ENCODE results near the gene GPRC5B.

The GPRC5B gene

GRCh38 chr16:19835196-19835595, 49.5 kb downstream of the GPRC5B start:
- Mint-ChIP-seq H3K9me3 (no peaks in the 10 kb centered on the region), H3K27ac (no peak overlapping the region), H3K27me3 (no peaks in the 10 kb centered on the region), H3K36me3 (ENCODE audit: low read depth) (no peaks in the 10 kb centered on the region), H3K4me1 (ENCODE audit: low read depth) (no peaks in the 10 kb centered on the region), H3K4me3 (no peak overlapping the region)
- no peak for DNase-seq

- Mint-ChIP-seq H3K36me3 (ENCODE audit: low read depth) (no peaks in the 10 kb centered on the region), H3K27me3 (no peaks in the 10 kb centered on the region), H3K9me3 (no peaks in the 10 kb centered on the region), H3K27ac (no peak overlapping the region), H3K4me3 (no peak overlapping the region), H3K4me1 (ENCODE audit: low read depth) (no peaks in the 10 kb centered on the region)
- no peak for DNase-seq
Observed at GRCh38 chr16:19833581-19833980, 51.1 kb downstream of the GPRC5B start.

GRCh38 chr16:19833176-19833575, 51.5 kb downstream of the GPRC5B start:
- Mint-ChIP-seq H3K4me3 (no peak overlapping the region), H3K27ac (no peak overlapping the region)

GRCh38 chr16:19831678-19832077, 53.0 kb downstream of the GPRC5B start:
- H3K9me3 Mint-ChIP-seq = no peaks in the 10 kb centered on the region
- no peak for DNase-seq
- no peaks in the 10 kb centered on the region for H3K36me3 Mint-ChIP-seq (ENCODE audit: low read depth)
- no peak overlapping the region for H3K4me3 Mint-ChIP-seq
- H3K27me3 Mint-ChIP-seq = no peaks in the 10 kb centered on the region
- no peaks in the 10 kb centered on the region for H3K4me1 Mint-ChIP-seq (ENCODE audit: low read depth)
- no peak overlapping the region for H3K27ac Mint-ChIP-seq

More at GRCh38 chr16:19833176-19833575, 51.5 kb downstream of the GPRC5B start:
- no peaks in the 10 kb centered on the region for H3K4me1 Mint-ChIP-seq (ENCODE audit: low read depth)
- DNase-seq = no peak
- H3K27me3 Mint-ChIP-seq = no peaks in the 10 kb centered on the region
- no peaks in the 10 kb centered on the region for H3K36me3 Mint-ChIP-seq (ENCODE audit: low read depth)
- no peaks in the 10 kb centered on the region for H3K9me3 Mint-ChIP-seq

GRCh38 chr16:19830902-19831560, 53.6 kb downstream of the GPRC5B start:
- no peaks in the 10 kb centered on the region for H3K36me3 Mint-ChIP-seq (ENCODE audit: low read depth)
- no peaks in the 10 kb centered on the region for H3K27me3 Mint-ChIP-seq
- DNase-seq = no peak
- no peaks in the 10 kb centered on the region for H3K9me3 Mint-ChIP-seq
- H3K4me1 Mint-ChIP-seq (ENCODE audit: low read depth) = no peaks in the 10 kb centered on the region
- H3K4me3 Mint-ChIP-seq = no peak overlapping the region
- H3K27ac Mint-ChIP-seq = no peak overlapping the region

- no peak overlapping the region for H3K27ac Mint-ChIP-seq
- no peaks in the 10 kb centered on the region for H3K36me3 Mint-ChIP-seq (ENCODE audit: low read depth)
- no peak for DNase-seq
- no peaks in the 10 kb centered on the region for H3K4me1 Mint-ChIP-seq (ENCODE audit: low read depth)
- no peaks in the 10 kb centered on the region for H3K27me3 Mint-ChIP-seq
- no peaks in the 10 kb centered on the region for H3K9me3 Mint-ChIP-seq
- no peak overlapping the region for H3K4me3 Mint-ChIP-seq
Observed at GRCh38 chr16:19829844-19830692, 54.6 kb downstream of the GPRC5B start.

GRCh38 chr16:19824216-19824615, 60.4 kb downstream of the GPRC5B start:
- Mint-ChIP-seq H3K27ac (no peak overlapping the region), H3K9me3 (no peaks in the 10 kb centered on the region), H3K36me3 (ENCODE audit: low read depth) (no peaks in the 10 kb centered on the region), H3K27me3 (no peaks in the 10 kb centered on the region), H3K4me1 (ENCODE audit: low read depth) (no peaks in the 10 kb centered on the region), H3K4me3 (no peak overlapping the region)
- DNase-seq = no peak

- Mint-ChIP-seq H3K4me1 (ENCODE audit: low read depth) (no peaks in the 10 kb centered on the region), H3K4me3 (no peak overlapping the region), H3K9me3 (no peaks in the 10 kb centered on the region), H3K27ac (no peak overlapping the region), H3K27me3 (no peaks in the 10 kb centered on the region), H3K36me3 (ENCODE audit: low read depth) (no peaks in the 10 kb centered on the region)
- DNase-seq = no peak
Observed at GRCh38 chr16:19823322-19823721, 61.3 kb downstream of the GPRC5B start.

GRCh38 chr16:19822533-19822932, 62.1 kb downstream of the GPRC5B start:
- no peak overlapping the region for H3K4me3 Mint-ChIP-seq
- H3K4me1 Mint-ChIP-seq (ENCODE audit: low read depth) = no peaks in the 10 kb centered on the region
- H3K27me3 Mint-ChIP-seq = no peaks in the 10 kb centered on the region
- DNase-seq = no peak
- no peak overlapping the region for H3K27ac Mint-ChIP-seq
- H3K9me3 Mint-ChIP-seq = no peaks in the 10 kb centered on the region
- H3K36me3 Mint-ChIP-seq (ENCODE audit: low read depth) = no peaks in the 10 kb centered on the region

GRCh38 chr16:19817875-19818274, 66.8 kb downstream of the GPRC5B start:
- H3K4me3 Mint-ChIP-seq = no peak overlapping the region
- DNase-seq = no peak
- peaks cover 2% of the 10 kb centered on the region for H3K9me3 Mint-ChIP-seq
- no peaks in the 10 kb centered on the region for H3K4me1 Mint-ChIP-seq (ENCODE audit: low read depth)
- H3K36me3 Mint-ChIP-seq (ENCODE audit: low read depth) = no peaks in the 10 kb centered on the region
- H3K27ac Mint-ChIP-seq = no peak overlapping the region
- H3K27me3 Mint-ChIP-seq = no peaks in the 10 kb centered on the region

GRCh38 chr16:19817122-19817521, 67.5 kb downstream of the GPRC5B start:
- Mint-ChIP-seq H3K27ac (no peak overlapping the region), H3K36me3 (ENCODE audit: low read depth) (no peaks in the 10 kb centered on the region), H3K27me3 (no peaks in the 10 kb centered on the region), H3K9me3 (peaks cover 5% of the 10 kb centered on the region), H3K4me3 (no peak overlapping the region), H3K4me1 (ENCODE audit: low read depth) (no peaks in the 10 kb centered on the region)
- no peak for DNase-seq

GRCh38 chr16:19815418-19815817, 69.2 kb downstream of the GPRC5B start:
- Mint-ChIP-seq H3K4me3 (no peak overlapping the region), H3K4me1 (ENCODE audit: low read depth) (no peaks in the 10 kb centered on the region), H3K27me3 (no peaks in the 10 kb centered on the region), H3K36me3 (ENCODE audit: low read depth) (no peaks in the 10 kb centered on the region), H3K9me3 (peaks cover 5% of the 10 kb centered on the region), H3K27ac (no peak overlapping the region)
- no peak for DNase-seq

GRCh38 chr16:19812986-19813385, 71.7 kb downstream of the GPRC5B start:
- H3K4me3 Mint-ChIP-seq = no peak overlapping the region
- no peak overlapping the region for H3K27ac Mint-ChIP-seq
- DNase-seq = no peak
- H3K27me3 Mint-ChIP-seq = no peaks in the 10 kb centered on the region
- no peaks in the 10 kb centered on the region for H3K4me1 Mint-ChIP-seq (ENCODE audit: low read depth)
- peaks cover 5% of the 10 kb centered on the region for H3K9me3 Mint-ChIP-seq
- no peaks in the 10 kb centered on the region for H3K36me3 Mint-ChIP-seq (ENCODE audit: low read depth)

- no peak overlapping the region for H3K27ac Mint-ChIP-seq
- H3K4me3 Mint-ChIP-seq = no peak overlapping the region
- H3K4me1 Mint-ChIP-seq (ENCODE audit: low read depth) = no peaks in the 10 kb centered on the region
- no peaks in the 10 kb centered on the region for H3K27me3 Mint-ChIP-seq
- H3K9me3 Mint-ChIP-seq = peaks cover 5% of the 10 kb centered on the region
- no peak for DNase-seq
- H3K36me3 Mint-ChIP-seq (ENCODE audit: low read depth) = no peaks in the 10 kb centered on the region
Observed at GRCh38 chr16:19810817-19811731, 73.6 kb downstream of the GPRC5B start.

Data from activated T-cell treated with anti-CD3 and anti-CD28 coated beads, Interleukin-2, amount 50 U/mL, for 24 hours (primary cell).